A673 (cell line): Measurements from ENCODE around the gene SCO2. TPM values are rescaled to one million over a fixed set of nuclear protein-coding genes. Genes with fewer than 3 reads are reported as not detected.

ENCODE experiments used
- BruUV-seq: library from RNA; stranded (reverse); fragments of 400-500 nt; replicated peaks from 2 replicates; lab custom pipeline; 2021; lab: Mats Ljungman, UMichigan
- CTCF ChIA-PET: fragments of 300-600 bp; sonication (Branson Sonifier 250); formaldehyde crosslinking; loops from one replicate; lab custom pipeline; 2022; ENCODE audit warnings: antibody characterized with exemption; lab: Charles Lee
- POLR2A ChIA-PET: fragments of 300-600 bp; sonication (Branson Sonifier 250); formaldehyde crosslinking; loops from one replicate; lab custom pipeline; 2022; ENCODE audit warnings: antibody characterized with exemption; ENCODE audit not compliant: low non-redundant PET; lab: Charles Lee
- DNase-seq: peaks from one replicate; pipeline ENCODE4 v3.0.0-alpha.2; 2015; ENCODE audit warnings: low spot score
- H3K27ac ChIP-seq: fragments of 200-600 bp; sonication (generic); 2 replicates; pipeline ENCODE4 v1.5.1; 2016; ENCODE audit warnings: mixed run types, low read depth, mild to moderate bottlenecking, mixed read lengths, antibody characterized with exemption, low read length; ENCODE audit not compliant: poor library complexity, severe bottlenecking
- H3K27me3 ChIP-seq: fragments of 200-600 bp; sonication (generic); replicated peaks from 2 replicates; pipeline ENCODE4 v1.6.1; 2017; ENCODE audit warnings: mixed run types, low read depth, mild to moderate bottlenecking, mixed read lengths, antibody characterized with exemption, low read length; ENCODE audit not compliant: insufficient read depth, poor library complexity
- H3K36me3 ChIP-seq: fragments of 200-600 bp; sonication (generic); 2 replicates; pipeline ENCODE4 v1.6.1; 2016; ENCODE audit warnings: mixed run types, mild to moderate bottlenecking, mixed read lengths, antibody characterized with exemption, low read length; ENCODE audit not compliant: insufficient read depth, poor library complexity, severe bottlenecking
- H3K4me1 ChIP-seq: fragments of 200-600 bp; sonication (generic); 2 replicates; pipeline ENCODE4 v1.6.1; 2017; ENCODE audit warnings: mixed run types, mild to moderate bottlenecking, mixed read lengths, antibody characterized with exemption, low read length; ENCODE audit not compliant: insufficient read depth, poor library complexity, severe bottlenecking
- H3K4me3 ChIP-seq: fragments of 200-600 bp; sonication (generic); 2 replicates; pipeline ENCODE4 v1.5.1; 2016; ENCODE audit warnings: low read depth, mixed run types, mild to moderate bottlenecking, mixed read lengths, low read length; ENCODE audit not compliant: poor library complexity, severe bottlenecking
- H3K9me3 ChIP-seq: fragments of 200-600 bp; sonication (generic); 2 replicates; pipeline ENCODE4 v1.6.1; 2016; ENCODE audit warnings: mixed run types, low read depth, mild to moderate bottlenecking, mixed read lengths, antibody characterized with exemption, low read length; ENCODE audit not compliant: poor library complexity, severe bottlenecking
- EZH2 ChIP-seq: fragments of 200-600 bp; sonication (generic); IDR thresholded peaks from 2 replicates; pipeline ENCODE4 v1.6.1; 2017; ENCODE audit warnings: borderline replicate concordance, low read depth, mild to moderate bottlenecking, mixed read lengths, antibody characterized with exemption, low read length; ENCODE audit not compliant: poor library complexity, severe bottlenecking
- intact Hi-C: fragments of 100-400 bp; cut with micrococcal nuclease; formaldehyde crosslinking; loops from one replicate; pipeline ENCODE4 v1.10.0; 2022; ENCODE audit not compliant: unreplicated experiment
- total RNA-seq: library from RNA; stranded (reverse); gene quantifications from 2 replicates; pipeline ENCODE4 v1.2.3, GENCODE V29; 2021
- TF ChIP-seq, protein P1 (sequence below): fragments of 300-800, 200-600 bp; sonication (generic); conservative IDR thresholded peaks from 2 replicates; pipeline ENCODE4 v1.5.1; 2017; ENCODE audit warnings: low read depth, mild to moderate bottlenecking, antibody characterized with exemption, low read length, moderate library complexity, mixed read lengths

Gene SCO2
- total RNA-seq, 1 experiment from 2014 or later = 5.4 TPM

DNA sequence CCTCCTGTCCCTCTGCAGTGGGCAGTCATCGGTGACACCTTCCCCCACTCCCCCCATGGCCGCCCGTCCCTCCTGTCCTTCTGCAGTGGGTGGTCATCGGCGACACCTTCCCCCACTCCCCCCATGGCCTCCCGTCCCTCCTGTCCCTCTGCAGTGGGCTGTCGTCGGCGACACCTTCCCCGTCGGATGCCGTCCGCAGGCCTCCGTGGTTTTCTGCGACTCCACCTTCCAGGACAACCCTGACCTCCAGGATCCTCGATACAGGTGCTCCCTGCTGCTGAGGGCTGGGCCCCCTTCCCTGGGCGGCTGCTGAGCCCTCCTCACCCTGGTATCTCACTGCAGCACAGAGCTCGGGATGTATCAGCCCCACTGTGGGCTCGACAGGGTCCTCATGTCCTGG is 36.5 kb downstream of the SCO2 start:
- DNase-seq = no peak
- peaks cover 7% of the 10 kb centered on the region for H3K4me1 ChIP-seq
- no peak overlapping the region for H3K27ac ChIP-seq
- no peaks in the 10 kb centered on the region for H3K9me3 ChIP-seq
- no peak for TF ChIP-seq EZH2
- TF ChIP-seq, protein P1, sequence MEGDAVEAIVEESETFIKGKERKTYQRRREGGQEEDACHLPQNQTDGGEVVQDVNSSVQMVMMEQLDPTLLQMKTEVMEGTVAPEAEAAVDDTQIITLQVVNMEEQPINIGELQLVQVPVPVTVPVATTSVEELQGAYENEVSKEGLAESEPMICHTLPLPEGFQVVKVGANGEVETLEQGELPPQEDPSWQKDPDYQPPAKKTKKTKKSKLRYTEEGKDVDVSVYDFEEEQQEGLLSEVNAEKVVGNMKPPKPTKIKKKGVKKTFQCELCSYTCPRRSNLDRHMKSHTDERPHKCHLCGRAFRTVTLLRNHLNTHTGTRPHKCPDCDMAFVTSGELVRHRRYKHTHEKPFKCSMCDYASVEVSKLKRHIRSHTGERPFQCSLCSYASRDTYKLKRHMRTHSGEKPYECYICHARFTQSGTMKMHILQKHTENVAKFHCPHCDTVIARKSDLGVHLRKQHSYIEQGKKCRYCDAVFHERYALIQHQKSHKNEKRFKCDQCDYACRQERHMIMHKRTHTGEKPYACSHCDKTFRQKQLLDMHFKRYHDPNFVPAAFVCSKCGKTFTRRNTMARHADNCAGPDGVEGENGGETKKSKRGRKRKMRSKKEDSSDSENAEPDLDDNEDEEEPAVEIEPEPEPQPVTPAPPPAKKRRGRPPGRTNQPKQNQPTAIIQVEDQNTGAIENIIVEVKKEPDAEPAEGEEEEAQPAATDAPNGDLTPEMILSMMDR = no peak
- ChIA-PET CTCF (no interaction called here), POLR2A (no interaction called here)
- no peaks in the 10 kb centered on the region for H3K27me3 ChIP-seq
- no TSS peak for BruUV-seq
- no peak overlapping the region for H3K4me3 ChIP-seq
- no peaks in the 10 kb centered on the region for H3K36me3 ChIP-seq
- intact Hi-C loops = no loop called here

DNA sequence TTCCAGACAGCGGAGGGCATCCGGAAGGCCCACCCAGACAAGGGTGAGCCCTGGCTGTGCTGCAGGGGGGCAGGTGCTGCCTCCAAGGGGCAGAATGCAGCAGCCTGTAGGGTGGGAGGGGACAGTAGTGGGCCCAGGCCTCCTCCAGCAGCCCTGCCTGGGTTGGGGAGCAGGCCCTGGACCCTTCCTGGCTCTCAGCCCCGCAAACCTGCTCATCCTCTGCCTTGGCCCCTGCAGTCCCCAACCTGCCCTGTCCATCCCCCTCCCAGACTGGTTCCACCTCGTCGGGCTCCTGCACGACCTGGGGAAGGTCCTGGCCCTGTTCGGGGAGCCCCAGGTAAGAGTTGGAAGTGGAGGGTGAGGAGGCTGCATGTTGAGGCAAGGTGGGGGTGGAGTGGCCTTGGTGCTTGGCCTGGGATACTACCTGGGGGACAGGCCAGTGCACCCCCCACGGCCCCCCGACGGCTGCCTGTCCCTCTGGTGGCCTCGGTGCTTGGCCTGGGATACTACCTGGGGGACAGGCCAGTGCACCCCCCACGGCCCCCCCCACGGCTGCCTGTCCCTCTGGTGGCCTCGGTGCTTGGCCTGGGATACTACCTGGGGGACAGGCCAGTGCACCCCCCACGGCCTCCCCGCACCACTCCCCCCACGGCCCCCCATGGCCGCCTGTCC is 37.3 kb downstream of the SCO2 start:
- Histone ChIP-seq H3K9me3 (no peaks in the 10 kb centered on the region), H3K27ac (no peak overlapping the region), H3K27me3 (no peaks in the 10 kb centered on the region), H3K4me3 (no peak overlapping the region), H3K4me1 (peaks cover 7% of the 10 kb centered on the region), H3K36me3 (no peaks in the 10 kb centered on the region)
- no peak for DNase-seq
- intact Hi-C loops = no loop called here
- POLR2A ChIA-PET = no interaction called here
- CTCF ChIA-PET = no interaction called here
- TF ChIP-seq, protein P1 = no peak
- no peak for TF ChIP-seq EZH2
- no TSS peak for BruUV-seq

GRCh38 chr22:50487290-50488005 is 38.0 kb downstream of the SCO2 start:
- intact Hi-C loops = no loop called here
- no peaks in the 10 kb centered on the region for H3K36me3 ChIP-seq

More at GRCh38 chr22:50487290-50488005, 38.0 kb downstream of the SCO2 start:
- no peak overlapping the region for H3K27ac ChIP-seq
- TF ChIP-seq, protein P1 = no peak
- TF ChIP-seq EZH2 = no peak
- no peak for DNase-seq
- ChIA-PET CTCF (no interaction called here), POLR2A (no interaction called here)
- BruUV-seq = no TSS peak
- H3K4me1 ChIP-seq = peaks cover 7% of the 10 kb centered on the region
- H3K4me3 ChIP-seq = no peak overlapping the region
- H3K27me3 ChIP-seq = no peaks in the 10 kb centered on the region
- H3K9me3 ChIP-seq = no peaks in the 10 kb centered on the region
